Endometrium (tissue), 2 donors: ENCODE results near the gene CES3.
"Not testable (repeated sequence)": the region's sequence is repeated elsewhere in the genome, so short reads cannot be mapped to it uniquely, and the experiment has no call there.

ENCODE experiments used
- FAIRE-seq: peaks from 2 replicates; lab custom pipeline; 2012; peaks lifted over from hg19 to GRCh38; lab: Jason Lieb, UNC
- donor health status: control.
- donor health status: control.

The CES3 gene

GRCh38 chr16:66970775-66971720 is 10.0 kb downstream of the CES3 start:
- FAIRE-seq, result no peak

GRCh38 chr16:66972983-66973382 is 11.9 kb downstream of the CES3 start:
- no peak for FAIRE-seq

GRCh38 chr16:66973716-66974115 is 12.7 kb downstream of the CES3 start:
- no peak for FAIRE-seq

- not testable (repeated sequence) for FAIRE-seq
These were observed 13.3 kb downstream of the CES3 start for GRCh38 chr16:66974156-66974931.

GRCh38 chr16:66974932-66975246 is 13.8 kb downstream of the CES3 start:
- not testable (repeated sequence) for FAIRE-seq

GRCh38 chr16:66975302-66975893 is 14.3 kb downstream of the CES3 start:
- no peak for FAIRE-seq

- FAIRE-seq, result no peak
These were observed 15.7 kb downstream of the CES3 start for GRCh38 chr16:66976746-66977145.

- FAIRE-seq, result no peak
These were observed 16.5 kb downstream of the CES3 start for GRCh38 chr16:66977341-66978113.

GRCh38 chr16:66979011-66979717 is 18.1 kb downstream of the CES3 start:
- no peak for FAIRE-seq

- FAIRE-seq, result no peak
These were observed 22.0 kb downstream of the CES3 start for GRCh38 chr16:66983033-66983432.

GRCh38 chr16:66984892-66985311 is 23.8 kb downstream of the CES3 start:
- FAIRE-seq, result no peak

- FAIRE-seq, result no peak
These were observed 25.5 kb downstream of the CES3 start for GRCh38 chr16:66986559-66986958.

- no peak for FAIRE-seq
These were observed 27.2 kb downstream of the CES3 start, which contains the start of gene CES4A for GRCh38 chr16:66988197-66988788. Gene CES4A, plus strand, starts transcription at chr16:66988589. Its CDS starts 184 bp downstream, at chr16:66988773.

- no peak for FAIRE-seq
These were observed 30.5 kb downstream of the CES3 start for GRCh38 chr16:66991545-66992077.

- not testable (repeated sequence) for FAIRE-seq
These were observed 32.5 kb downstream of the CES3 start for GRCh38 chr16:66993558-66993957.

GRCh38 chr16:66996324-66996982 is 35.4 kb downstream of the CES3 start:
- FAIRE-seq, result no peak

GRCh38 chr16:66996983-66997358 is 35.9 kb downstream of the CES3 start:
- FAIRE-seq, result no peak

GRCh38 chr16:67000384-67001351 is 39.6 kb downstream of the CES3 start:
- no peak for FAIRE-seq

- no peak for FAIRE-seq
These were observed 40.7 kb downstream of the CES3 start for GRCh38 chr16:67001726-67002125.
